HepG2 (cell line): ENCODE results near the gene SERINC1. TPM values are rescaled to one million over a fixed set of nuclear protein-coding genes. Genes with fewer than 3 reads are reported as not detected.

Experiments used
- AHR ChIP-seq: IDR thresholded peaks from 2 replicates; pipeline ENCODE4 v1.6.1; 2018; ENCODE audit warnings: missing genetic modification reagents, missing compliant biosample characterization
- ELF3 ChIP-seq: IDR thresholded peaks from 2 replicates; pipeline ENCODE4 v1.6.1; 2016; ENCODE audit warnings: missing genetic modification reagents, missing compliant biosample characterization
- FLYWCH1 ChIP-seq: sonication (generic); formaldehyde crosslinking; IDR thresholded peaks from 2 replicates; pipeline ENCODE4 v1.8.1; 2023; ENCODE audit warnings: mild to moderate bottlenecking, missing genetic modification reagents
- NFKB2 ChIP-seq: sonication (generic); formaldehyde crosslinking; IDR thresholded peaks from 2 replicates; pipeline ENCODE4 v1.4.0; 2020; ENCODE audit warnings: missing genetic modification reagents, borderline replicate concordance
- PAF1 ChIP-seq: IDR thresholded peaks from 2 replicates; pipeline ENCODE4 v1.6.1; 2016; ENCODE audit warnings: missing genetic modification reagents, missing compliant biosample characterization
- ZNF124 ChIP-seq: sonication (generic); formaldehyde crosslinking; IDR thresholded peaks from 2 replicates; pipeline ENCODE4 v1.4.0; 2020; ENCODE audit warnings: missing genetic modification reagents
- ZNF556 ChIP-seq: sonication (generic); formaldehyde crosslinking; IDR thresholded peaks from 2 replicates; pipeline ENCODE4 v1.4.0; 2020; ENCODE audit warnings: mild to moderate bottlenecking, missing genetic modification reagents, borderline replicate concordance
- polyA plus RNA-seq, 8 experiments: library from polyadenylated mRNA; depleted of rRNA in 3 of 8; stranded (reverse) in 7 of 8; unstranded in 1 of 8; fragments of >200 nt; fragmentation: Illumina TruSeq in 4 of 8; extraction: Trizol in 4 of 8; gene quantifications; 2 replicates each; pipeline versions ENCODE4 v1.2.1 to v1.2.3, GENCODE V29; 2011 to 2016; ENCODE audit warnings: low read depth in 4 of 8, missing spikeins in 1 of 8, mixed read lengths in 1 of 8; ENCODE audit not compliant: insufficient read depth in 1 of 8
- total RNA-seq, 5 experiments: library from RNA; depleted of rRNA; stranded (reverse); fragments of >200 nt; fragmentation: Illumina TruSeq; extraction: Trizol; gene quantifications; 2 replicates each; pipeline ENCODE4 v1.2.3, GENCODE V29; 2016; ENCODE audit warnings: low read depth in 1 of 5
- TF ChIP-seq, protein P1 (sequence below), 2 experiments: fragments of 450-650 bp in 1 of 2; sonication (generic) in 1 of 2; formaldehyde crosslinking in 1 of 2; IDR thresholded peaks; 2 replicates each; pipeline versions ENCODE4 v1.6.1 to v1.8.0; 2016 to 2022; ENCODE audit warnings: antibody characterized with exemption in 1 of 2, mild to moderate bottlenecking in 1 of 2, missing genetic modification reagents in 1 of 2
- TF ChIP-seq, protein P2 (sequence below): sonication (generic); formaldehyde crosslinking; IDR thresholded peaks from 2 replicates; pipeline ENCODE4 v1.4.0; 2020; ENCODE audit warnings: mild to moderate bottlenecking, missing genetic modification reagents
- TF ChIP-seq, protein P3 (sequence below): IDR thresholded peaks from 2 replicates; pipeline ENCODE4 v1.6.1; 2016; ENCODE audit warnings: missing genetic modification reagents, missing compliant biosample characterization
- TF ChIP-seq, protein P4 (sequence below): sonication (generic); formaldehyde crosslinking; IDR thresholded peaks from 2 replicates; pipeline ENCODE4 v1.5.0; 2020; ENCODE audit warnings: mild to moderate bottlenecking, missing genetic modification reagents, moderate library complexity
- TF ChIP-seq, protein P5 (sequence below): sonication (generic); formaldehyde crosslinking; IDR thresholded peaks from 2 replicates; pipeline ENCODE4 v1.4.0; 2020; ENCODE audit warnings: missing genetic modification reagents, low read depth, mild to moderate bottlenecking, borderline replicate concordance

Gene SERINC1
- total and polyA plus RNA-seq, 2 of the 13 experiments (the other 11 are each of a cell fraction or from before 2014, with no cell fraction given) = 93.5 to 112 TPM

DNA sequence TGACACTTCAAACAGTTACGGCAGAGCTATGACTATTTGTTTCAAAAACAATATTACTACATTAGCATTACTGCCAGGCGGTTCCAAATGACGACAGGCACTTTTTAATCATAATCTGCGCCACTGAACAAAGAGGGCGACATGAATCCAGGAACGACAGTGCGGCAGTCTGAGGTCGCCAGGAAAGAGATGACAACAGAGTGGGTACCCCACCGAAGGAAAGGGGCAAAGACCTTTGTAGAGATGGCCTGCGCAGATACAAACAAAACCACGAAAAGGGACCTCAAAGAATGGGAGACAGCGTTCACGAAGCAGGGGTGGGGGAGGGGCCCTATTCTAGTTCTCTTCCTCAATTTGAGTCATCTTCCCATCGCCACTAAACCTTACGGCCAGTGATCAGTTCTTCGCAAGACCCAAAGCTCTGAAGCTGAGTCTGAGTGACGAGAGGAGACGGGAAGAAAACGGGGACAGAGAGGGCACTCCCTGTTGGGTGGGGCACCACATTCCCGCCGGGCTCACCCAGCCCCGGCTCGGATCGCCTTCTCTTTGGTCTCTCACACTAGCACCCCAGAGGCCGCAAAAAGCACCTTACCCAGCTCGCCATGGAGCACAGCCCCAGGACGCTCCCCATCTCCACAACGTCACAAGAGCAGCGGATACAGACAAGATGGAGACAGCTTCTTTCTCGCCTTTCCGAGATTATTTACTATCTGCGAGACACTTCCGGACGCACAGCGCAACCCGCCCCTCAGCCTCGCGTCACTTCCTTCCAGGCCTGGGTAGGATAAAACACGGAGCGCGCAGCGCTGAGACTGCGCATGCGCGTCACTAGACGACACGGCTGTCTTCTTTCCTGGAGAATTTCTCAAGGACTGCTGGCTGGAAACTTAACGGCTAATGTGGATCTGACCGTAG is at the start of gene SERINC1 (continued):
- TF ChIP-seq, protein P1, sequence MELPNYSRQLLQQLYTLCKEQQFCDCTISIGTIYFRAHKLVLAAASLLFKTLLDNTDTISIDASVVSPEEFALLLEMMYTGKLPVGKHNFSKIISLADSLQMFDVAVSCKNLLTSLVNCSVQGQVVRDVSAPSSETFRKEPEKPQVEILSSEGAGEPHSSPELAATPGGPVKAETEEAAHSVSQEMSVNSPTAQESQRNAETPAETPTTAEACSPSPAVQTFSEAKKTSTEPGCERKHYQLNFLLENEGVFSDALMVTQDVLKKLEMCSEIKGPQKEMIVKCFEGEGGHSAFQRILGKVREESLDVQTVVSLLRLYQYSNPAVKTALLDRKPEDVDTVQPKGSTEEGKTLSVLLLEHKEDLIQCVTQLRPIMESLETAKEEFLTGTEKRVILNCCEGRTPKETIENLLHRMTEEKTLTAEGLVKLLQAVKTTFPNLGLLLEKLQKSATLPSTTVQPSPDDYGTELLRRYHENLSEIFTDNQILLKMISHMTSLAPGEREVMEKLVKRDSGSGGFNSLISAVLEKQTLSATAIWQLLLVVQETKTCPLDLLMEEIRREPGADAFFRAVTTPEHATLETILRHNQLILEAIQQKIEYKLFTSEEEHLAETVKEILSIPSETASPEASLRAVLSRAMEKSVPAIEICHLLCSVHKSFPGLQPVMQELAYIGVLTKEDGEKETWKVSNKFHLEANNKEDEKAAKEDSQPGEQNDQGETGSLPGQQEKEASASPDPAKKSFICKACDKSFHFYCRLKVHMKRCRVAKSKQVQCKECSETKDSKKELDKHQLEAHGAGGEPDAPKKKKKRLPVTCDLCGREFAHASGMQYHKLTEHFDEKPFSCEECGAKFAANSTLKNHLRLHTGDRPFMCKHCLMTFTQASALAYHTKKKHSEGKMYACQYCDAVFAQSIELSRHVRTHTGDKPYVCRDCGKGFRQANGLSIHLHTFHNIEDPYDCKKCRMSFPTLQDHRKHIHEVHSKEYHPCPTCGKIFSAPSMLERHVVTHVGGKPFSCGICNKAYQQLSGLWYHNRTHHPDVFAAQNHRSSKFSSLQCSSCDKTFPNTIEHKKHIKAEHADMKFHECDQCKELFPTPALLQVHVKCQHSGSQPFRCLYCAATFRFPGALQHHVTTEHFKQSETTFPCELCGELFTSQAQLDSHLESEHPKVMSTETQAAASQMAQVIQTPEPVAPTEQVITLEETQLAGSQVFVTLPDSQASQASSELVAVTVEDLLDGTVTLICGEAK (IDR thresholded peaks at IDR 0.05) = peak; percentile 56
- TF ChIP-seq, protein P1 (CRISPR knock-in tag; IDR thresholded peaks at IDR 0.05) = peak; percentile 77
- TF ChIP-seq NFKB2 (peak; percentile 90; the same call in 1 of the 2 replicates), ELF3 (peak; percentile 81), FLYWCH1 (CRISPR knock-in tag) (no peak), AHR (CRISPR knock-in tag) (peak; percentile 64), ZNF556 (CRISPR knock-in tag) (peak; percentile 86; the same call in 1 of the 2 replicates), ZNF124 (CRISPR knock-in tag) (no peak; the same call in 1 of the 2 replicates), PAF1 (CRISPR knock-in tag) (no peak)
- TF ChIP-seq, protein P2, sequence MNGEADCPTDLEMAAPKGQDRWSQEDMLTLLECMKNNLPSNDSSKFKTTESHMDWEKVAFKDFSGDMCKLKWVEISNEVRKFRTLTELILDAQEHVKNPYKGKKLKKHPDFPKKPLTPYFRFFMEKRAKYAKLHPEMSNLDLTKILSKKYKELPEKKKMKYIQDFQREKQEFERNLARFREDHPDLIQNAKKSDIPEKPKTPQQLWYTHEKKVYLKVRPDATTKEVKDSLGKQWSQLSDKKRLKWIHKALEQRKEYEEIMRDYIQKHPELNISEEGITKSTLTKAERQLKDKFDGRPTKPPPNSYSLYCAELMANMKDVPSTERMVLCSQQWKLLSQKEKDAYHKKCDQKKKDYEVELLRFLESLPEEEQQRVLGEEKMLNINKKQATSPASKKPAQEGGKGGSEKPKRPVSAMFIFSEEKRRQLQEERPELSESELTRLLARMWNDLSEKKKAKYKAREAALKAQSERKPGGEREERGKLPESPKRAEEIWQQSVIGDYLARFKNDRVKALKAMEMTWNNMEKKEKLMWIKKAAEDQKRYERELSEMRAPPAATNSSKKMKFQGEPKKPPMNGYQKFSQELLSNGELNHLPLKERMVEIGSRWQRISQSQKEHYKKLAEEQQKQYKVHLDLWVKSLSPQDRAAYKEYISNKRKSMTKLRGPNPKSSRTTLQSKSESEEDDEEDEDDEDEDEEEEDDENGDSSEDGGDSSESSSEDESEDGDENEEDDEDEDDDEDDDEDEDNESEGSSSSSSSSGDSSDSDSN = peak; percentile 53; the same call in 1 of the 2 replicates
- TF ChIP-seq, protein P3, sequence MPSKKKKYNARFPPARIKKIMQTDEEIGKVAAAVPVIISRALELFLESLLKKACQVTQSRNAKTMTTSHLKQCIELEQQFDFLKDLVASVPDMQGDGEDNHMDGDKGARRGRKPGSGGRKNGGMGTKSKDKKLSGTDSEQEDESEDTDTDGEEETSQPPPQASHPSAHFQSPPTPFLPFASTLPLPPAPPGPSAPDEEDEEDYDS (CRISPR knock-in tag) = peak; percentile 95
- TF ChIP-seq, protein P4, sequence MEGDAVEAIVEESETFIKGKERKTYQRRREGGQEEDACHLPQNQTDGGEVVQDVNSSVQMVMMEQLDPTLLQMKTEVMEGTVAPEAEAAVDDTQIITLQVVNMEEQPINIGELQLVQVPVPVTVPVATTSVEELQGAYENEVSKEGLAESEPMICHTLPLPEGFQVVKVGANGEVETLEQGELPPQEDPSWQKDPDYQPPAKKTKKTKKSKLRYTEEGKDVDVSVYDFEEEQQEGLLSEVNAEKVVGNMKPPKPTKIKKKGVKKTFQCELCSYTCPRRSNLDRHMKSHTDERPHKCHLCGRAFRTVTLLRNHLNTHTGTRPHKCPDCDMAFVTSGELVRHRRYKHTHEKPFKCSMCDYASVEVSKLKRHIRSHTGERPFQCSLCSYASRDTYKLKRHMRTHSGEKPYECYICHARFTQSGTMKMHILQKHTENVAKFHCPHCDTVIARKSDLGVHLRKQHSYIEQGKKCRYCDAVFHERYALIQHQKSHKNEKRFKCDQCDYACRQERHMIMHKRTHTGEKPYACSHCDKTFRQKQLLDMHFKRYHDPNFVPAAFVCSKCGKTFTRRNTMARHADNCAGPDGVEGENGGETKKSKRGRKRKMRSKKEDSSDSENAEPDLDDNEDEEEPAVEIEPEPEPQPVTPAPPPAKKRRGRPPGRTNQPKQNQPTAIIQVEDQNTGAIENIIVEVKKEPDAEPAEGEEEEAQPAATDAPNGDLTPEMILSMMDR = no peak; the same call in 1 of the 2 replicates
- TF ChIP-seq, protein P5, sequence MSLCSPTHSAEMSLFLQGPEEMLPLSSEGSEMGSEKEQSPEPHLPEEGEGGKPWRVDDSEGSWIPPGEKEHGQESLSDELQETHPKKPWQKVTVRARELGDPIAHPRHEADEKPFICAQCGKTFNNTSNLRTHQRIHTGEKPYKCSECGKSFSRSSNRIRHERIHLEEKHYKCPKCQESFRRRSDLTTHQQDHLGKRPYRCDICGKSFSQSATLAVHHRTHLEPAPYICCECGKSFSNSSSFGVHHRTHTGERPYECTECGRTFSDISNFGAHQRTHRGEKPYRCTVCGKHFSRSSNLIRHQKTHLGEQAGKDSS (CRISPR knock-in tag) = no peak
